Osteocyte (in vitro differentiated cells): Measurements from ENCODE around the gene PHF1. TPM values are rescaled to one million over a fixed set of nuclear protein-coding genes. Genes with fewer than 3 reads are reported as not detected.

Experiments used
- DNase-seq: peaks from one replicate; pipeline ENCODE4 v3.0.0; 2021; ENCODE audit warnings: mixed read lengths; ENCODE audit not compliant: unreplicated experiment; ENCODE audit errors: extremely low spot score
- H3K27ac Mint-ChIP-seq: one replicate; pipeline ENCODE4 v1.8.0; 2021; ENCODE audit warnings: mild to moderate bottlenecking, mixed read lengths; ENCODE audit not compliant: unreplicated experiment
- H3K27me3 Mint-ChIP-seq: one replicate; pipeline ENCODE4 v1.8.0; 2021; ENCODE audit warnings: mixed read lengths; ENCODE audit not compliant: unreplicated experiment
- H3K36me3 Mint-ChIP-seq: one replicate; pipeline ENCODE4 v1.8.0; 2021; ENCODE audit warnings: mixed read lengths; ENCODE audit not compliant: unreplicated experiment
- H3K4me1 Mint-ChIP-seq: one replicate; pipeline ENCODE4 v1.8.0; 2021; ENCODE audit warnings: mixed read lengths; ENCODE audit not compliant: unreplicated experiment
- H3K4me3 Mint-ChIP-seq: one replicate; pipeline ENCODE4 v1.8.0; 2021; ENCODE audit warnings: mild to moderate bottlenecking, moderate library complexity, mixed read lengths; ENCODE audit not compliant: unreplicated experiment
- H3K9me3 Mint-ChIP-seq: one replicate; pipeline ENCODE4 v1.8.0; 2021; ENCODE audit warnings: mixed read lengths; ENCODE audit not compliant: unreplicated experiment
- total RNA-seq: library from RNA; stranded (reverse); gene quantifications from 2 replicates; pipeline ENCODE4 v1.2.1, GENCODE V29; 2021
- TF ChIP-seq, protein P1 (sequence below): fragments of 200-600 bp; sonication (generic); IDR thresholded peaks from 2 replicates; pipeline ENCODE4 v1.5.0; 2021; ENCODE audit warnings: antibody characterized with exemption, mild to moderate bottlenecking, moderate library complexity

Gene PHF1
- total RNA-seq, 1 donor from 2014 or later: 53.5 TPM

DNA sequence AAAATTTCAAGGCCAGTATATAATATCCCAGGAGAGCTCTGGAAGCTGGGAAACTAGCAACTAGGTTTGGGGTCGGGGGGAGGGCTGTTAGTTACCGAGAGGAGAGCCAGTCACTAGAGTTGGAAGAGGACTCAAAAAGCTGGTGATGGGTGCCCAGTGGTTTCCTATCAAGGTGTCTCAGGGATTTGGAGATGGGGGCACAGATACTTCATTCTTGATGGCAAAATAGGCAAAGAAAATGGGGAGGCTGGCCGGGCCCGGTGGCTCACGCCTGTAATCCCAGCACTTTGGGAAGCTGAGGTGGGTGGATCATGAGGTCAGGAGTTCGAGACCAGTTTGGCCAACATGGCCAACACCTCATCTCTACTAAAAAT is 805 bp downstream of the PHF1 start:
- H3K4me1 Mint-ChIP-seq: peaks cover 39% of the 10 kb centered on the region

DNA sequence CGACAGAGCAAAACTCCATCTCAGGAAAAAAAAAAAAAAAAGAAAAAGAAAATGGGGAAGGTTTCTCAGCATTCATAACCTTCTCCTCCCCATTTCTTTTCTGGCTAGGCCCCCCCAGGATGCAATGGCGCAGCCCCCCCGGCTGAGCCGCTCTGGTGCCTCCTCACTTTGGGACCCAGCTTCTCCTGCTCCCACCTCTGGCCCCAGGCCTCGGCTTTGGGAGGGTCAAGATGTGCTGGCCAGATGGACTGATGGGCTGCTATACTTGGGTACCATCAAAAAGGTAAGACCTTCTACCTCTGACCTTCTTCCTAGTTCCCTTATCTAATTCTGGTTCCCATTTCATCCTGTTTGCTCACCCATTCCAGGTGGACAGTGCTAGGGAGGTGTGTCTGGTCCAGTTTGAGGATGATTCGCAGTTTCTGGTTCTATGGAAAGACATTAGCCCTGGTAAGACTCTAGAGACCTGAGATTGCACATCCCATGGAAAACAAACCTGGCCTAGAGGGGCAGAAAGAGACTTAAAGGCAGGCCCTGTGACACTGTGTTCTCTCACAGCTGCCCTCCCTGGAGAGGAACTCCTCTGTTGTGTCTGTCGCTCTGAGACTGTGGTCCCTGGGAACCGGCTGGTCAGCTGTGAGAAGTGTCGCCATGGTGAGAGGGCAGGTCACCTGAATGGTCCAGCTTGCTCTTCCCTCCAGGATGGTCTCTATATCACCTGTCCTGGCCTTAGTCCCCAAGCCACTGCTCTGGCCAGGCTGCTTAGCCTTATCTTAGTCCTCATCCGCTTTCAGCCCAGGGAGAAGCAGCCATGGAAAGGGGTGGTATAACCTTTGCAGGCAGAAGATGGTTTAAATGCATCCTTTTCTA is 1.6 kb downstream of the PHF1 start:
- DNase-seq: no peak
- peaks cover 21% of the 10 kb centered on the region for H3K36me3 Mint-ChIP-seq
- H3K4me3 Mint-ChIP-seq: peak overlapping the region; percentile 74
- H3K9me3 Mint-ChIP-seq: no peaks in the 10 kb centered on the region
- peaks cover 45% of the 10 kb centered on the region for H3K4me1 Mint-ChIP-seq
- TF ChIP-seq, protein P1, sequence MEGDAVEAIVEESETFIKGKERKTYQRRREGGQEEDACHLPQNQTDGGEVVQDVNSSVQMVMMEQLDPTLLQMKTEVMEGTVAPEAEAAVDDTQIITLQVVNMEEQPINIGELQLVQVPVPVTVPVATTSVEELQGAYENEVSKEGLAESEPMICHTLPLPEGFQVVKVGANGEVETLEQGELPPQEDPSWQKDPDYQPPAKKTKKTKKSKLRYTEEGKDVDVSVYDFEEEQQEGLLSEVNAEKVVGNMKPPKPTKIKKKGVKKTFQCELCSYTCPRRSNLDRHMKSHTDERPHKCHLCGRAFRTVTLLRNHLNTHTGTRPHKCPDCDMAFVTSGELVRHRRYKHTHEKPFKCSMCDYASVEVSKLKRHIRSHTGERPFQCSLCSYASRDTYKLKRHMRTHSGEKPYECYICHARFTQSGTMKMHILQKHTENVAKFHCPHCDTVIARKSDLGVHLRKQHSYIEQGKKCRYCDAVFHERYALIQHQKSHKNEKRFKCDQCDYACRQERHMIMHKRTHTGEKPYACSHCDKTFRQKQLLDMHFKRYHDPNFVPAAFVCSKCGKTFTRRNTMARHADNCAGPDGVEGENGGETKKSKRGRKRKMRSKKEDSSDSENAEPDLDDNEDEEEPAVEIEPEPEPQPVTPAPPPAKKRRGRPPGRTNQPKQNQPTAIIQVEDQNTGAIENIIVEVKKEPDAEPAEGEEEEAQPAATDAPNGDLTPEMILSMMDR: no peak
- H3K27me3 Mint-ChIP-seq: no peaks in the 10 kb centered on the region
- H3K27ac Mint-ChIP-seq: peak overlapping the region; percentile 50

More for the DNA sequence above, 805 bp downstream of the PHF1 start:
- peaks cover 21% of the 10 kb centered on the region for H3K36me3 Mint-ChIP-seq
- TF ChIP-seq, protein P1: no peak
- no peaks in the 10 kb centered on the region for H3K9me3 Mint-ChIP-seq
- DNase-seq: no peak
- no peaks in the 10 kb centered on the region for H3K27me3 Mint-ChIP-seq
- H3K4me3 Mint-ChIP-seq: peak overlapping the region; percentile 74
- peak overlapping the region; percentile 87 for H3K27ac Mint-ChIP-seq

DNA sequence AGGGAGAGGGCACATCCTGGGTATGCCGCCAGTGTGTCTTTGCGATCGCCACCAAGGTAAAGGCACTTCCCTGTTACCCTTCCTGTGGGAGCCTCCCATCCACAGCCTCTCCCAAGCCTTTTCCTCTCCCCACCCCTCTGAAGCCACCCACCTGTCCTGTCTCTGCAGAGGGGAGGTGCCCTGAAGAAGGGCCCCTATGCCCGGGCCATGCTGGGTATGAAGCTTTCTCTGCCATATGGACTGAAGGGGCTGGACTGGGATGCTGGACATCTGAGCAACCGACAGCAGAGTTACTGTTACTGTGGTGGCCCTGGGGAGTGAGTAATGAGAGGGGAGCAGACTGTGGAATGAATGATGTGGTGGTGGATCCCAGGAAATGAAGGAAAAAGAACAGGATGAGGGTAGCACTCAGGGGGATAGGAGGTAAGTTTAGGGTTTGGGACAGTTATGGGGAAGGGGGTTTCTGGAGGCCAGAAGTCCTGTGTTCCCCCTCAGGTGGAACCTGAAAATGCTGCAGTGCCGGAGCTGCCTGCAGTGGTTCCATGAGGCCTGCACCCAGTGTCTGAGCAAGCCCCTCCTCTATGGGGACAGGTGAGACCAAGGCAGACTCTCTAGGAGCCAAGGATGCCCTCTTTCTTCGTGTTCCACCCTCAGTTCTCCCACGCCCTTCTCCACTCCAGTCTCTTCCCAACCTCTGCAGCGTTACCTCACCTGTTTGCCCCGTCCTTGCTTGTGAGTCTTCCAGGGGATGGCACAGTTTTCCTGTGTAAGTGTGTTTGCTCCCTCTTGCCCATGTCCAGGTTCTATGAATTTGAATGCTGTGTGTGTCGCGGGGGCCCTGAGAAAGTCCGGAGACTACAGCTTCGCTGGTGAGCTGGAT is 2.7 kb downstream of the PHF1 start:
- no peaks in the 10 kb centered on the region for H3K9me3 Mint-ChIP-seq
- TF ChIP-seq, protein P1: no peak
- H3K27ac Mint-ChIP-seq: peak overlapping the region; percentile 45
- H3K4me3 Mint-ChIP-seq: no peak overlapping the region
- H3K36me3 Mint-ChIP-seq: peaks cover 21% of the 10 kb centered on the region
- no peak for DNase-seq
- H3K27me3 Mint-ChIP-seq: no peaks in the 10 kb centered on the region
- peaks cover 49% of the 10 kb centered on the region for H3K4me1 Mint-ChIP-seq

DNA sequence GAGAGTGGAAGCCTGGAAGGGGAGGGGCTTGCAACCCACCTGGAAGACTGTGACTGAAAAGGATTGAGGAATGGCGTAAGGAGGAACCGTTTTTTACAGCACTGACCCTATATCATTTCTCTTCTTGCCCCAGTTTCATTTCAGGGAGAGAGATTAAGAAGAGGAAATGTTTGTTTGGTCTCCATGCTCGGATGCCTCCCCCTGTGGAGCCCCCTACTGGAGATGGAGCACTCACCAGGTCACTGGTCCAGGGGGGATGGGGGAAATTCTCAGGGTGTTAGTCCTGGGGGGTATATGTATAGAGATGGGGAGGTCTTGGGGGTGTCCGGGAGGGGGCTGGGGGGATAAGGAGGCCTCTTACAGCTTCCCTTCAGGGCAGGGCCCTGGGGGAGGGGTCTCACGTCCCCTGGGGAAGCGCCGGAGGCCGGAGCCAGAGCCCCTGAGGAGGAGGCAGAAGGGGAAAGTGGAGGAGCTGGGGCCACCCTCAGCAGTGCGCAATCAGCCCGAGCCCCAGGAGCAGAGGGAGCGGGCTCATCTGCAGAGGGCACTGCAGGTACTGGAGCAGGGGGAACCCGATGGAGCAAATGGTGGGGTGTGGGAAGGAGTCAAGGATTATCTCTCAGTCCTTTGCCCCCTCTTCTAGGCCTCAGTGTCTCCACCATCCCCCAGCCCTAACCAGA is 3.9 kb downstream of the PHF1 start:
- TF ChIP-seq, protein P1: peak; percentile 43
- Mint-ChIP-seq H3K27me3 (no peaks in the 10 kb centered on the region), H3K36me3 (peaks cover 21% of the 10 kb centered on the region), H3K4me3 (peak overlapping the region; percentile 30), H3K9me3 (no peaks in the 10 kb centered on the region), H3K4me1 (peaks cover 60% of the 10 kb centered on the region), H3K27ac (peak overlapping the region; percentile 45)
- no peak for DNase-seq
